Measurements from ENCODE around the gene COG5. TPM values are rescaled to one million over a fixed set of nuclear protein-coding genes. Genes with fewer than 3 reads are reported as not detected.
"Not testable (repeated sequence)": the region's sequence is repeated elsewhere in the genome, so short reads cannot be mapped to it uniquely, and the experiment has no call there.

Gene COG5
- total RNA-seq, 2 donors from 2014 or later = 50.1 to 102 TPM

DNA sequence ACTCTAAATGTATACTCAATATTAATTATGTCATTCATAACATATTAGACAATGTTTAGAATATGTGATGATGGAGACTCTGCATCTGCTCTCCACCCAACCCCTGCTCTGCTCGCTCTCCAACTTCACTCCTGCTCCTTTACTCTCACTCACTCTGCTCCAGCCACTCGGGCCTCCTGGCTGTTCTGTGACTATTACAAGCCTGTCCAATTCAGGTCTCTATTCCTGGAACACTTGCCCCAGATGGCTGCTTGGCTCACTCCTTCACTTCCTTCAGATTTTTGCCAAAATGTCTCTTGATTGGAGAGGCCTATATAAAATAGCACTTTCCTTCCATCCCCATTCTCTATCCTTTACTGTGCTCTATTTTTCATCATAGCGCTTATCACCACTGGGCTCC lies 310.1 kb downstream of the COG5 start:
- no peaks in the 10 kb centered on the region for H3K9me3 ChIP-seq
- no peak for TF ChIP-seq POLR2A (IDR thresholded peaks at IDR 0.05)
- TF ChIP-seq, protein P1, sequence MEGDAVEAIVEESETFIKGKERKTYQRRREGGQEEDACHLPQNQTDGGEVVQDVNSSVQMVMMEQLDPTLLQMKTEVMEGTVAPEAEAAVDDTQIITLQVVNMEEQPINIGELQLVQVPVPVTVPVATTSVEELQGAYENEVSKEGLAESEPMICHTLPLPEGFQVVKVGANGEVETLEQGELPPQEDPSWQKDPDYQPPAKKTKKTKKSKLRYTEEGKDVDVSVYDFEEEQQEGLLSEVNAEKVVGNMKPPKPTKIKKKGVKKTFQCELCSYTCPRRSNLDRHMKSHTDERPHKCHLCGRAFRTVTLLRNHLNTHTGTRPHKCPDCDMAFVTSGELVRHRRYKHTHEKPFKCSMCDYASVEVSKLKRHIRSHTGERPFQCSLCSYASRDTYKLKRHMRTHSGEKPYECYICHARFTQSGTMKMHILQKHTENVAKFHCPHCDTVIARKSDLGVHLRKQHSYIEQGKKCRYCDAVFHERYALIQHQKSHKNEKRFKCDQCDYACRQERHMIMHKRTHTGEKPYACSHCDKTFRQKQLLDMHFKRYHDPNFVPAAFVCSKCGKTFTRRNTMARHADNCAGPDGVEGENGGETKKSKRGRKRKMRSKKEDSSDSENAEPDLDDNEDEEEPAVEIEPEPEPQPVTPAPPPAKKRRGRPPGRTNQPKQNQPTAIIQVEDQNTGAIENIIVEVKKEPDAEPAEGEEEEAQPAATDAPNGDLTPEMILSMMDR (IDR thresholded peaks at IDR 0.05) = no peak
- WGBS, 2 donors = 86 to 90% methylated on average over 3 of the region's 3 CpGs
- H3K36me3 ChIP-seq (replicated peaks in 1 of 2; ENCODE audit: insufficient read depth in 1 of 2, low read depth in 2 of 2) = no peaks in the 10 kb centered on the region
- no peaks in the 10 kb centered on the region for H3K4me1 ChIP-seq
- intact Hi-C loops (cut with DNase I) = no loop called here
- ATAC-seq = no peak
- H3K27me3 ChIP-seq = no peaks in the 10 kb centered on the region
- no peak for DNase-seq
- no peak overlapping the region for H3K4me3 ChIP-seq
- no peak overlapping the region for H3K27ac ChIP-seq

DNA sequence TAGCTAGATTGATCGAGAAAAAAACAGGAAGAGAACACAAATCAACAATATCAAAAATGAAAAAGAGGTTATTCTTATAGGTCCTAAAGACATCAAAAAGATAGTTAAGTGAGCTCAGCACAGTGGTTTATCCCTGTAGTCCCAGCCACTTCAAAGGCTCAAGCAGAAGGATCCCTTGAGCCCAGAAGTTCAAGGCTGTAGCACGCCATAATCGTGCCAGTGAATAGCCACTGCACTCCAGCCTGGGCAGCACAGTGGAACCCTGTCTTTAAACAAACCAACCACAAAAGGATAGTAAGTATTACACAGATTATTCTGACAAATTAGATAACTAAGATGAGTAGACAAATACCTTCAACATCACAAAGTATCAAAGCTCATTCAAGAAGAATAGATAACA lies 311.8 kb downstream of the COG5 start:
- WGBS, 2 donors = 74 to 85% methylated on average over 3 of the region's 3 CpGs
- Histone ChIP-seq H3K36me3 (replicated peaks in 1 of 2; ENCODE audit: insufficient read depth in 1 of 2, low read depth in 2 of 2) (no peaks in the 10 kb centered on the region), H3K27me3 (no peaks in the 10 kb centered on the region), H3K4me3 (no peak overlapping the region), H3K27ac (no peak overlapping the region), H3K4me1 (no peaks in the 10 kb centered on the region), H3K9me3 (no peaks in the 10 kb centered on the region)
- DNase-seq = no peak
- TF ChIP-seq POLR2A (IDR thresholded peaks at IDR 0.05) = no peak
- TF ChIP-seq, protein P1 (IDR thresholded peaks at IDR 0.05) = no peak
- intact Hi-C loops (cut with DNase I) = no loop called here
- ATAC-seq = no peak

DNA sequence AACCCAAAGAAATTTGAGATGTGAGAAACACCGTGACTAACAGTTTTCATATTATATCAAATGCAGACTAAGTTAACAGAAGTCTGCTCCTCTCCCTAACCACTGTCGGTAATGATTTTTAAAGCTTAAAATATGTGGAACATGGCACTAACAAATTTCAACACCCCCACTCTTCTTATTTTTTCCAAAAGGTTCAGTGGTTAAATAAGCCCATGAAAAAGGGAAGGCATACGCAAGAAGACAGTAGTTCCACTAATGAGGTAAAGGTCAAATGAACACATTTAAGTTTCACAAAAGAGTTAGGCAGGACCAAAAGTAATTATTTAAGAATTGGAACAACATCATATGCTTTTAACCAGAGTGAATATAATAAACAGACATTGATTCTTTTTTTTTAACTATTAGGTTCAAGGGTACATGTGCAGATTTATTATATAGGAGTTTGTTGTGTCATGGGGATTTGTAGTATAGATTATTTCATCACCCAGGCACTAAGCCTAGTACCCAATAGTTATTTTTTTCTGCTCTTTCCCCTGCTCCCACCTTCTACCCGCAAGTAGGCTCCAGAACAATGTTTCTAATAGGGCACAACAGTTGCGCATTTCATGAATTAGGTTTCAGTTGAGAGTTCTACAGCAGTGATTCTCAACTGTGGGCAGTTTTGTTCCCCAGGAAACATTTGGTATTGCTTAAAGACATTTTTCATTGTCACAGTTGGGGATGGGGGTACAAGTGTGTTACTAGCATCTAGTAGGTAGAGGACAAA lies 315.0 kb downstream of the COG5 start:
- no peaks in the 10 kb centered on the region for H3K9me3 ChIP-seq
- no peaks in the 10 kb centered on the region for H3K36me3 ChIP-seq (replicated peaks in 1 of 2; ENCODE audit: insufficient read depth in 1 of 2, low read depth in 2 of 2)
- no peak for ATAC-seq
- no peak overlapping the region for H3K27ac ChIP-seq
- no peaks in the 10 kb centered on the region for H3K4me1 ChIP-seq
- no peak for DNase-seq
- no peak overlapping the region for H3K4me3 ChIP-seq
- intact Hi-C loops (cut with DNase I) = no loop called here
- 83 to 97% methylated on average over 5 of the region's 5 CpGs for WGBS, 2 donors
- no peaks in the 10 kb centered on the region for H3K27me3 ChIP-seq
- TF ChIP-seq, protein P1 (IDR thresholded peaks at IDR 0.05) = no peak
- TF ChIP-seq POLR2A (IDR thresholded peaks at IDR 0.05) = no peak

DNA sequence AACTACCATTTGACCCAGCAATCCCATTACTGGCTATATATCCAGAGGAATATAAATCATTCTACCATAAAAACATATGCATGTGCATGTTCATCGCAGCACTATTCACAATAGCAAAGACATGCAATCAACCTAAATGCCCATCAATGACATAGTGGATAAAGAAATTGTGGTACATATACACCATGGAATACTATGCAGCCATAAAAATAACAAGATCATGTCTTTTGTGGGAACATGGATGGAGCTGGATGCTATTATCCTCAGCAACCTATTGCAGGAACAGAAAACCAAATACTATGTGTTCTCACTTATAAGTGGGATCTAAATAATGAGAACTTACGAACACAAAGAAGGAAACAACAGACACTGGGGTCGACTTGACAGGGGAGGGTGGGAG lies 316.9 kb downstream of the COG5 start:
- H3K27ac ChIP-seq; DNase-seq; H3K9me3 ChIP-seq; H3K4me3 ChIP-seq; intact Hi-C loops (cut with DNase I); H3K27me3 ChIP-seq; ATAC-seq; H3K36me3 ChIP-seq (replicated peaks in 1 of 2; ENCODE audit: insufficient read depth in 1 of 2, low read depth in 2 of 2); H3K4me1 ChIP-seq: not testable (repeated sequence)
- 97% methylated on average over 3 of the region's 3 CpGs for WGBS, 2 donors

DNA sequence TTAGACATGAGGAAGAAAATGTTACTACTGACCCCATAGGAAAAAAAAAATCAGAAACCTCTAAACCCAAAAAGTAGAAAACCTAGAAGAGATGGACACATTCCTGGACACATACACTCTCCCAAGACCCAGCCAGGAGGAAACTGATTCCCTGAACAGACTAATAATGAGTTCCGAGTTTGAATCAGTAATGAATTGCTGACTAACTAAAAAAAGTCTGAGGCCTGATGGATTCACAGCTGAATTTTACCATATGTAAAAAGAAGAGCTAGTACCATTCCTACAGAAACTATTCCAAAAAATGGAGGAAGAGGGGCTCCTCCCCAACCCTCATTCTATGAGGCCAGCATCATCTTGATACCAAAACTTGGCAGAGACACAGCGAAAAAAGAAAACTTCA lies 319.1 kb downstream of the COG5 start:
- Histone ChIP-seq H3K27me3 (no peaks in the 10 kb centered on the region), H3K9me3 (no peaks in the 10 kb centered on the region), H3K4me3 (no peak overlapping the region), H3K36me3 (replicated peaks in 1 of 2; ENCODE audit: insufficient read depth in 1 of 2, low read depth in 2 of 2) (no peaks in the 10 kb centered on the region), H3K4me1 (no peaks in the 10 kb centered on the region), H3K27ac (no peak overlapping the region)
- WGBS, 2 donors = 95 to 100% methylated on average over 2 of the region's 2 CpGs
- intact Hi-C loops (cut with DNase I) = no loop called here
- no peak for TF ChIP-seq POLR2A (IDR thresholded peaks at IDR 0.05)
- TF ChIP-seq, protein P1 (IDR thresholded peaks at IDR 0.05) = no peak
- ATAC-seq (no peak), DNase-seq (no peak)
